Right renal cortex interstitium (tissue), 3 donors: ENCODE results near the gene SYNE1. TPM values are rescaled to one million over a fixed set of nuclear protein-coding genes. Genes with fewer than 3 reads are reported as not detected.
"Not testable (repeated sequence)": the region's sequence is repeated elsewhere in the genome, so short reads cannot be mapped to it uniquely, and the experiment has no call there.

Source experiments
- DNase-seq, 3 donors: peaks; one replicate each; pipeline ENCODE4 v3.0.0-alpha.2; 2013; ENCODE audit warnings: low read depth in 3 of 3, low spot score in 2 of 3
- polyA plus RNA-seq, 3 donors: library from polyadenylated mRNA; unstranded; fragments of 120-200 nt; gene quantifications; one replicate each; pipeline ENCODE4 v1.2.1, GENCODE V29; 2013; ENCODE audit not compliant: insufficient read length in 3 of 3

The SYNE1 gene
- polyA plus RNA-seq, 3 donors: 94.6 to 100 (median 99.0) TPM

GRCh38 chr6:152161501-152161900 lies 475.7 kb downstream of the SYNE1 start:
- DNase-seq: no peak

DNA sequence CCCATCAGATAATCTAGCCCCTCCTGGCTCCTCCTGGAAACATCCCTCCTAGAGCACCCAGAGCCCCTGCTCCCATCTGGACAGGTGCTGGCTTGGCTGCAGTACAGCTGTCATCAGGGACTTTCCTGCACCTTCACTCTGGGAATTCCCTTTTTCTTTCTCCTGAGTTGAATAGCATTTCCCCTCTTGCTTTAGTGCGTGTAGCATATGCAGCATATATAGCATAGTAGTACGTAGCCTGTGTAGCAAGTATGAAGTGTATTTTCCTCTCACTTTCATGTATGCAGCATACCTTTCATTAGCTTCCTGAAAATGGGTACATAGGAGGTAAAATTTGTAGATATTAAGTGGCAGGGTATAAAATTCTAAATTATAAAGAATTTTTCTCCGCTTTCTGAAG lies 476.8 kb downstream of the SYNE1 start:
- no peak for DNase-seq

DNA sequence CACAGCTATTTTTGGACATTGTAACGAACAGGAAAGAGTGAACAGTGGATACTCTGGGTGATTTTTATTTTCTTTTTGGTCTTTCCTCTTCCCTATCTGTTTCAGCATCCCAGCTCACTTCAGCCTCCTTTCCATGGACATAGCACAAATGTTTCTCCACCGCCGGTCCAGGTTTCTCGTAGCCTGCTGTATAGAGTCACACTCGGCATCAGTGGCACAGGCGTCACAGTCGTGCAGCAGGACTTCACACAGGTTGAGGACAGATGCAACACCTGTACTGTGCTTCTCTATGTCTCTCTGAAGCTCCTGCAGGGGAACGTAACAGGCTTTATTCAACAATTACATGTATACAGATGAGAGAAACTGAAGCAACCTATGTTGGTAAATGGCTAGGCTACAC lies 481.4 kb downstream of the SYNE1 start:
- no peak for DNase-seq

DNA sequence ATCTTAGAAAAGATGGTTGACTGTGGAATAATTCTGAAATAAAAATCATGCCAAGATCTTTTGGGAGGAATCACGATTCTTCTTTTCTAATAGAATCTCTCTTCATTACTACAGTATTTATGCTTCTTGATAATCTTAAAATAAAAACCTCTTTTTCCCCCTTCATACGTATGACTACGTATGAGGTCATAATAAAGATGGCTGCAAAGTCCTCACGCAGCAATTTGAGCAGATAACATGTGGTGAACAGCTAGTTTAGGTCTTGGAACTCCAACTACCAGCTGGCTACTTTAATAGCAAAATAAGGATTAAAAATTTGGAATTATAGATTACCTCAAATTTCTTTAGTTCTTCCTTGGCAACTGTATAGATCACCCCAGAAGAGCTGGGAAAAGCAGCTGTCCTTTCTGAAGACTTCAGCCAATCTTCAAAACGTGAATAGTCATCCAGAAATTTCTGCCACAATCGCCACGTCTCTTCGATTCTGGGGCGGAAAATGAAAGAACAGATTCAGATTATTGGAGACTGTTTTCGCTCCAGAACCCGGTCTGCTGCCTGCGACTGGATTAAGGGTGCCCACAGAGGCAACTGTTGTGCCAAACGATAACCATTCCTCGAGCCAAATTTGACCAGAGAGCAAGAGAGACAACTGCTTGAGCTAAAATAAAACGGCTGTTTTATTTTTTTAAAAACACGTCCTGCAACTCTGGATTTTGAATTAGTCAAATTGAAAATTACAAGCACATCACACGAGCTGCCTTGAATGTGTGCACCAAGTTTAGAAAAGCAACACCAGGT lies 482.4 kb downstream of the SYNE1 start:
- no peak for DNase-seq

- no peak for DNase-seq
These were observed 485.2 kb downstream of the SYNE1 start for GRCh38 chr6:152151920-152152319.

- no peak for DNase-seq
These were observed 487.0 kb downstream of the SYNE1 start for GRCh38 chr6:152150196-152150595.

DNA sequence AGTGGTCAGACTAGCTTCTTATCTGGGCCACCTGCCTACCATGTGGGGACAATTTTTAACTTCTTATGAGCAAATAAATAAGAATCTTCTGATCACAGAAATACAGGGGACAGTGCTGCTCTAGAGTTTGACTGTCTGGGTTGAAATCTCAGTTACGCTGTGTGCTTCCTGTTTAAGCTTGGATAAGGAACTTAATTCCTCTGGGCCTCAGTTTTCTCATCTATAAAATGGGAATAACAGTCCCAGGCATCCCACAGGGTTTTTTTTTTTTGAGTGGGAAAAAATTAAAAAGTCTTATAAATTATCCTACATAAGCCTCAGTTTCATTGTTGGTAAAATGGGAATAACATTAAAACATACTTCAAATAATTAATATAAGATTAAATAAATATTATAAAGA lies 488.8 kb downstream of the SYNE1 start:
- DNase-seq: no peak

DNA sequence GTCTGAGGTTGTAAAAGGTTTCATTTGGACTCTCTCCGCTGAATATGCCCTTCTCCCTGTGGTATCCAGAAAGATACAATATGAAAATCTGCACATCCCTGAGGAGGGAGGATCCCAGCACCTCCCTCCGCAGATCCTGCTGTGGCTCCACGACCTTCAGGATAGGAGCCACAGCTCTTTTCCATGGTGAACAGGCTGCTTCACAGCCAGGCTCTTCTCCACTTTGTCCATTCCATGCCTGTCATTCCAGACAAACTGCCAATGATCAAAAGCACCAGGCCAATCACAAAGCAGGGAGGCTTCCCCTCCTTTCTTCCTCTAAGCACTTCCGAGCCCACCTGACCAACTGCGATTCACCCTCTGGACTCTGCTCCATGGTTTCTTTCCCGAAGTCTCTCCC lies 489.9 kb downstream of the SYNE1 start:
- DNase-seq: no peak

GRCh38 chr6:152146385-152146784 lies 490.8 kb downstream of the SYNE1 start:
- no peak for DNase-seq

DNA sequence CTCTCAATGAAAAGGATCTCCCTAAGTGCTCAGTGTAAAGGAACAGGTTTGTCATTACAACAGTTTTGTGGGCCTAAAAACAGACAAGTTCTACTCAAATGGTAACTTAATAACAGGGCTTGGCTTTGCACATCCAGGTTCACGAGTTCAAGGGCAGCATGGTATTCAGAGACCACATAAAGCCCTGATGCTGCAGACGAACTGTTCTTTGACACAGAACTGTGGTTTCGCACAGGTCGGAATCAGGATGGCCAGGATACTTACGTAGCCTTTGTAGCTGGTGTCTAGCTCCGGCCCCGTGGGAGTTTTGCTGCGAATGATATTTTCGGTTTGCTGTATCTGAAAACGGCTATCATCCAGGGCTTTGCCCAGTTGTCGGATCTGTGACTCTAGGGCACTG lies 493.8 kb downstream of the SYNE1 start:
- DNase-seq: no peak

- DNase-seq: no peak
These were observed 495.1 kb downstream of the SYNE1 start for GRCh38 chr6:152142105-152142504.

DNA sequence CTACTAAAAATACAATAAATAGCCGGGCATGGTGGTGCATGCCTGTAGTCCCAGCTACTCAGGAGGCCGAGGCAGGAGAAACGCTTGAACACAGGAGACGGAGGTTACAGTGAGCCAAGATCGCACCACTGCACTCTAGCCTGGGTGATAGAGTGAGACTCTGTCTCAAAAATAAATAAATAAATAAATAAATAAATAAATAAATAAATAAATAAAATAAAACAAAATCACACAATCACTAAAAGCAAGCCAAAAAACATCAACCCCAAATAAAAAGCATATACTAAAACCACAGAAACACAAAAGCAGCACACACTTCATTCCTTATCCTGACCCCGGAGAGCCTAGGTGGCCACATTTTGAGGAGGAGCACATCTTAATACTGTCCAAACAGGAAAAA lies 498.8 kb downstream of the SYNE1 start:
- DNase-seq: not testable (repeated sequence)

DNA sequence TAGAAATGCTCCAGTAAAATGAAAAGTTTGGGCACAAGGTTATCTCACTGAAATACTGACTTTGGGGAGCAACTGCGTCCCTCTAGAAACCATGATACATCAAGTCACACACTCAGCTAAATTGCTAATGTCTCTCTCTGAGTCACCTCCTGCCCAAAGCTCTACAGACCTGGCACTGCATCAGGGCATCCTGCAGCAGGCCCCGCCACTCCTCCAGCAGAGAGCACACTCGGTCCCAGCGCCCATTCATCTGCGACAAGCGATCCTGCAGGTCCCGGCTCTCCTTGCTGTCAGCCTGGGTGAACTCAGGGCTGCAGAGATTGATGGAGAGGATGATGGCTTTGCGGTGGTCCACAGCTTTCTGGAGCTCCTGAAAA lies 500.7 kb downstream of the SYNE1 start:
- no peak for DNase-seq

DNA sequence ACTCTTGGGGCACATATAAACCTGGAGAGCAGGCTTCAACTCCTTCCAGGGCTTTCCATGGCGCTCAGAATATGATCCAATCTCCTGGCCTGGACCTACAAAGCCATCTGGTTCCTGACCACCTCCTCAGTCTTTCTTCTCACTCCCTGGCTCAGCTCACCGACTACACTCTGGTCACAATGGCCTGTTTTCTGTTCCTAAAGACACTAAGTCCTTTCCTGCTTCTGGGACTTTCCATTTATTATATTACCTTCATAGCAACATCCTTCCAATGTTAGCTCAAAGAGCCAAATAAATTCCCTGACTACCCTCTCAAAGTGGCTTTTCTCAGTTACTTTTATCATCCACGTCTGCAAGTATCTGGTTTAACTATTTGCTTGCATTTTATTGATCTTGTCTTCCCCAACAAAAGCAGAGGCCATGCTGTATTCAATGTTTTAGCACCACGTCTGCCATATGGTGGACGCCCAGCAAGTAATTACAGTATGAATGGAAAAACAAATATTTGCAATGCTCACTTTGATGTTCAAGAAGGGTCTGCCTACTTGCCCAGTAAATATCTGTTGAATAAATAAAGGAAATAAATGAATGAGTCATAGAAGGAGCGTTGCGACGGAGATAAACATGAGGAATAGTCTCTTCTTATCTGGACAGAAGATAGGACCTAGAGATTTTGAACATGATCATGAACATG lies 501.3 kb downstream of the SYNE1 start:
- DNase-seq: no peak

DNA sequence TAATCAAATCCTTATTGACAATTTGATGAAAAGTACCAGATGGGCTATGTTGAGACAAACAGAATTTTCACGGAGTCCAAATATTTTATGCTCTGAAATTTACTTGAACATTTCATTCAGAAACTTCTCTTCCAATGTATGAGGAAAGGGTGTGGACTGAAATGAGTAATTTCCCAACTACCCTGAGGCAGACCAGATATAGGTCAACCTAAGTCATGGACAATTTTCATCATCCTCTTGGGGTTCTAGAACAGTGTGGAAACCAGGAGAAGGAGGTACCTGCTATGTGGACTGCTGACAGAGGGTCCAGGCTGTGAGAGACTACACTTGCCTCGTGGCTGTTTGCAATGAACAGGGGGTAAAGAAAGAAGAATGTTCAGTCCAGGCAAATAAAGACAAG lies 506.7 kb downstream of the SYNE1 start:
- DNase-seq: no peak

DNA sequence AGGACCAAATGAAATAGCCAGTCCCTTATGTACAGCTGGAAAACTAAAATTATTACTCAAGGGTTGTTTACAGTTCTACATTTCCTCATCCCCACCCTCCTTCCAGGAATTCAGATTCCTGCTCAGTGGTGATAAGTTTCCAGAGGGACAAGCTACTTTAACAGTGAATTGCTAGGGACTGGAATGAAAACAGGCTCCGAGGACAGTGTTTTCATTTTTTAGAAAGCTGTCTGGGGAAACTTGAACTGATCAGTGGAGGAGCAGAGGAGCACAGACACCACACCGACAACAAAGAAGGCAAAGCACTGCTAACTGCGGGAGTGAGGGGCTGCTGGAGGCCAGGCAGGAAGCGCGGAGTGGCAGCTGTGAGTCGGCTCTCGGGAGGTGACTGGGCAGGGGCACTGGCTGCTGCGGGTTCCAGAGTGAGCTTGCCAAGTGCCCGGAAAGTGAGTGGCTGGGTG lies 507.4 kb downstream of the SYNE1 start:
- no peak for DNase-seq

- DNase-seq: no peak
These were observed 509.6 kb downstream of the SYNE1 start for GRCh38 chr6:152127432-152128165.

DNA sequence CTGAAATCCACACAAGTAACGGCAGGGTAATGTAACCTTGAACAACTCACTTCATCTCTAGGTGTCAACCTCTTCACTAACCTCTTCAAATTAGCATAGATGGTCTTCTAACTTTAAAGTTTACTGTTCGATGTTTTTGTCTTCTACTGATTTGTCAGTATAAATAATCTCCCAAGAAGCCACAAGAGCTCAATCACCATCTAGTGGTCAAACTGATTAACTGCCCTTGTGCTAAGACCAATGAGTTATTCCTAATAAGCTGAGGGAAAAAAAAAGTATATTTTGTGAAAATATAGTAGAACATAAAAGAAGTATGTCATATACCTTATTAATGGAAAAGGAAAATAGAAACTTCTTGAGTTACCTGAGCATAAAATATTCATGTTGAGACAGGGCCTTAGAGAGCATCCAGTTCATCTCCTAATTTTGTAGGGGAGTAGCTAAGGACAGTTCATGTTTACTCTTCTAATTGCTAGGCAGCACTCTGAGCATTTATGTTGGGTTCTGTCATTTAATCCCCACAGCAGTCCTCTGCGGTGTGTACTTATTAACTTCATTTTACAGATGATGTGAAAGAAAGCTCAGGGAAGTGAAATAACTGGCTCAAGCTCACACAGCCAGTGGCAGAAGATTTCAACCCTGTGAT lies 512.6 kb downstream of the SYNE1 start:
- DNase-seq: no peak

- no peak for DNase-seq
These were observed 514.1 kb downstream of the SYNE1 start for GRCh38 chr6:152123076-152123475.

DNA sequence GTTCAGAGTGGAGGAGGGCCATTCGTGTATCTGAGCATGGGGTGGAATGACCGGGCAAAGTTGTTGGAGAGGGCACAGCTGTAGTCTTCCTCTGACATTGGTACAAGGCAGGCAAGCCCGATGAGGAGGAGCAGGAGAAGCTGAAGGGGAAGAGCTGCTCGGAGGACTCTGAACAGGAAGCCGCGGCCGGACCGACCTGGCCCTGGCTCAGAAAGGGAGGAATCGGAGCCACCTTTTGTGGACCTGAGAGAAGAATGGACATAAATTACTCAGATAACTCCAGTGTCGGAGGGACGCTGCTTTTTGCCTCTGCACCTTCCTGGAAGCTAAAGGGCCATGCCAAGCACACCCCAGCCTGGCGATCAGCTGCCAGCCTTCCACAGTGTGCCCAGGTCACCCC lies 514.7 kb downstream of the SYNE1 start:
- DNase-seq: no peak

DNA sequence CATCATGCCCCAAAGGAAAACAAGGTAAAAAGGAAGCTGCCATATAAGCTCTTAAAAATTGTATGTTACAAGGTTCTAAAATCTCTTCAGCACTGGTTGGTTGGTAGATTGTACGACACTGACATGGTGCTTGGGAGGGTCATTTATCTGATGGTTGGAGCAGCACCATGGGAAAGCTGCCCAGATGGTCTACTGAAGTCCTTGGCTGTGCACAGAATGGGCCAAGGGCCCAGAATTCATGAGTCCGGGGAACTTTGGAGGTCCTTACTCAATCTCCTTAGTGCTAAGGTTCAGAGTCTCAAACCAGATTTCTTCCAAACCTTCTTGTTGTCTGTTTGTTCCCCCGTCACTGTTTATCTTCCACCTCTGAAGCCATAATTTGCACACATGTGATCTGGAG lies 515.3 kb downstream of the SYNE1 start:
- no peak for DNase-seq
